Ovary (tissue), 3 donors: ENCODE measurements around the gene DIRAS1.

ENCODE experiments used
- CTCF ChIP-seq, 3 donors: fragments of 450-650 bp in 2 of 3; fragments of 200-600 bp in 1 of 3; IDR thresholded peaks; one replicate each; pipeline versions ENCODE4 v1.5.1 to v1.8.0; 2016 to 2022; ENCODE audit warnings: antibody characterized with exemption in 3 of 3, mild to moderate bottlenecking in 1 of 3
- POLR2A ChIP-seq: fragments of 450-650 bp; IDR thresholded peaks from one replicate; pipeline ENCODE4 v1.6.1; 2017; ENCODE audit warnings: antibody characterized with exemption, mild to moderate bottlenecking, moderate library complexity
- donor health status: DM: no; HTN: no; CAD: no.

DNA sequence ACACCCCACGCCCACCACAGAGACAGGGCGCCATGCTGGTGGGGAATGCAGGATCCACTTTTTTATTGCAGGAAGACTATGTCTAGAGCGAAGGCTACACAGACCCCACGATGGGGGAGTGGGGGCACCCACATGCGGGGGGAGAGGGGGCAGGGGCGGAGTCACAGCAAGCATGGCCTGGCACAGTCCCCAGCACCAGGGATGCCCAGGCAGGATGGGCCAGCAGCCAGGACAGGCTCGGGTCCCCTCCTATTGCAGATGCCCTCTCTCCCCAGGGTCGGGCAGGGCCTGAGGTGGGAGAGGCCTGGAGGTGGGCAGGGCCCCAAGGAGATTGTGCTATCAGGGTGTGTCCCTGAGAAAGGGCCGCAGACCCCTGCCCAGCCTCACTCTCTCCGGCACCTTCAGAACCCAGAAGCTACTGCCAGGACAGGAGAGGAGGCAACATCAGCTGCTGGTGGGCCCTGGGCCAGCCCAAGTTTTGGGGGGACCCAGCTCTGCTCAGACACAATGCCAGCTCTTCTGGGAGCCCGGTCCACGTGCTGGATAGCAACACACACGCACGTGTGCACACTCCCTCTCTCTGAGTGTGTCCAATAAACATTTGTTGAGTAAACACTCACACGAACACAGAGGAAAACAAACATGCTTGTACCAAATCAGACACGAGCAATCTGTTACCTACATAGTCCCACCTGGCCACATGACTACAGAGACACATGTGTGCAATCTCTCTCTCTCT, 6.5 kb downstream of the DIRAS1 start:
- TF ChIP-seq CTCF (IDR thresholded peaks at IDR 0.05), result no peak
- TF ChIP-seq POLR2A, result no peak
